Peyer's patch (tissue), 4 donors: ENCODE data around the gene TDRD12.
"Not testable (repeated sequence)": the region's sequence is repeated elsewhere in the genome, so short reads cannot be mapped to it uniquely, and the experiment has no call there.

Source experiments
- CTCF ChIP-seq, 6 experiments: fragments of 450-650 bp in 4 of 6; fragments of 200-600 bp in 2 of 6; sonication (generic) in 1 of 6; IDR thresholded peaks; one replicate each; pipeline ENCODE4 v1.5.1; 2017 to 2019; ENCODE audit warnings: antibody characterized with exemption in 6 of 6, mild to moderate bottlenecking in 3 of 6, moderate library complexity in 1 of 6
- POLR2A ChIP-seq, 2 donors: fragments of 450-650 bp; IDR thresholded peaks; one replicate each; pipeline ENCODE4 v1.5.1; 2017; ENCODE audit warnings: antibody characterized with exemption in 2 of 2, mild to moderate bottlenecking in 2 of 2, moderate library complexity in 2 of 2

- TF ChIP-seq CTCF, POLR2A (IDR thresholded peaks at IDR 0.05): not testable (repeated sequence)
Measured at GRCh38 chr19:32694316-32694715, 25.3 kb upstream of the TDRD12 start.
